Measurements from ENCODE around the gene SHC3.
"Not testable (repeated sequence)": the region's sequence is repeated elsewhere in the genome, so short reads cannot be mapped to it uniquely, and the experiment has no call there.

SHC3 gene, protein sequence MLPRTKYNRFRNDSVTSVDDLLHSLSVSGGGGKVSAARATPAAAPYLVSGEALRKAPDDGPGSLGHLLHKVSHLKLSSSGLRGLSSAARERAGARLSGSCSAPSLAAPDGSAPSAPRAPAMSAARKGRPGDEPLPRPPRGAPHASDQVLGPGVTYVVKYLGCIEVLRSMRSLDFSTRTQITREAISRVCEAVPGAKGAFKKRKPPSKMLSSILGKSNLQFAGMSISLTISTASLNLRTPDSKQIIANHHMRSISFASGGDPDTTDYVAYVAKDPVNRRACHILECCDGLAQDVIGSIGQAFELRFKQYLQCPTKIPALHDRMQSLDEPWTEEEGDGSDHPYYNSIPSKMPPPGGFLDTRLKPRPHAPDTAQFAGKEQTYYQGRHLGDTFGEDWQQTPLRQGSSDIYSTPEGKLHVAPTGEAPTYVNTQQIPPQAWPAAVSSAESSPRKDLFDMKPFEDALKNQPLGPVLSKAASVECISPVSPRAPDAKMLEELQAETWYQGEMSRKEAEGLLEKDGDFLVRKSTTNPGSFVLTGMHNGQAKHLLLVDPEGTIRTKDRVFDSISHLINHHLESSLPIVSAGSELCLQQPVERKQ

DNA sequence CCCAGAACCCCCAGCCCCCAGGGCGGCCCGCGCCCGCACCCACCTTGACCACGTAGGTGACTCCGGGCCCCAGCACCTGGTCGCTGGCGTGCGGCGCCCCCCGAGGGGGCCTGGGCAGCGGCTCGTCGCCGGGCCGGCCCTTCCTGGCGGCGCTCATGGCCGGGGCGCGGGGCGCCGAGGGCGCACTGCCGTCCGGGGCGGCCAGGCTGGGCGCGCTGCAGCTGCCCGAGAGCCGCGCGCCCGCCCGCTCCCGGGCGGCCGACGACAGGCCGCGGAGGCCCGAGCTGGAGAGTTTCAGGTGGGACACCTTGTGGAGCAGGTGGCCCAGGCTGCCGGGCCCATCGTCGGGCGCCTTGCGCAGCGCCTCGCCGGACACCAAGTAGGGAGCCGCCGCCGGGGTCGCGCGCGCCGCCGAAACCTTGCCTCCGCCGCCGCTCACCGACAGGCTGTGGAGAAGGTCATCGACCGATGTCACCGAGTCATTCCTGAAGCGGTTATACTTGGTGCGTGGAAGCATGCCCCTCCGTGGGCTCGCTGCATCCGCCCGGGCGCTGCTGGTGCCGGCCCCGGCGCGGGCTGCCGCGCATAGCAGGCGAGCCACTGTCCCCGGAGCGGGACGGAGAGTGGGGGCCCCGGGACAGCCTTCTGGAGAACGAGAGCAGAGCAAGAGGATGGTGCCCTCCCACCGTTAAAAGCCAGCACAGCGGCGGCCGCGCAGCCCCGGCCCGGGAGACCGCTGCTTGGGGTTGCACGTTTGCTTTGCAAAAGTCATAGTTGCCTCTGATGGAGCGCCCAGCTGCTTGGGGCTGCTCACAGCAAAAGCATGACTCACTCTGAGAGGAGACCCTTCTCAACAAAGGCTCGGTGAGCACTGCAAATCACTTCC is at the start of gene SHC3:
TSS of gene SHC3 (minus strand) at position 875 of the 886 bp plus-strand sequence. CDS start at position 517, 358 bp downstream.
- ATAC-seq (no peak), DNase-seq (peak; percentile 20)

DNA sequence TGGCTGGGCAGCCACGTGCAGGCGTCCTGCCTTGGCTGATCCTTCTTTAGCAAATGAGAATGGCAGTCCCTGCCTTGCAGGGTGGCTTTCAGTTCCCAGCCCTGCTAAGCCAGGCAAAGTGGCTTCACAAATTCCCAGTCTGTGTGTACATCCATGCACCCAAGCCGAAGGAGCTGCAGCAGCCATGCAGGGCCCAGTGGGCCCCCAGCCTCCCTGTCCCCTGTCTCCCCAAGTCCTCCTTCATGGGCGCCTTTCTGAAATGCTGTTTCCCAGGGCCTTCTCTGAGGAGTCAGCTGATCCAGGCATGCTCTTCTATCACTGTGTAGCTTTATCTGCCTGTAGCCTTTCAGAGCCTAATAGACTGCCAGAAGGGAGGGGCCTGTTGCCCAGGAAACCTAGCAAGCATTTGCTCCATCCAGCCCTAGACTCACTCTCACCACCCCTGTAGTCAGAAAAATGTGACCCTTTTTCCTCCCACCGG is 47.4 kb upstream of the SHC3 start:
- DNase-seq (no peak), ATAC-seq (no peak)

DNA sequence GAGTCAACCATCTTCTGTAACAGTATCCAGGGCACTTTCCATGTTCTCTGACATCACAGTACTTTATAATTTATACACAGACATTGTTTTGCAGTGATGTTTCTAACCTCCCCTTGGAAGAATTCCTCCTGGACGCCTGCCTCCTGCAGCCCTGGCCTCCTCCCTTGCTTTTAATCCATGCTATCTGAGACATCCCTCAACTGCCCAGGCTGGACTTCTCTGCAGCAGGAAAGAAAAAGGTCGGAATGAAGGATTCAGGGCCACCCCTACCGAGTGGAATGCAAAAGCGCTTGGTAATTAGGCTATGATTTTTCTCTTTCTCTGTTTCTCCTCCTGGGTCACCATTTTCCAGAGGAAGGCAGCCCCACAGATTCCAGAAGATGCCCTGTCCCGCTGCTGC is 47.0 kb upstream of the SHC3 start:
- DNase-seq: no peak
- no peak for ATAC-seq

DNA sequence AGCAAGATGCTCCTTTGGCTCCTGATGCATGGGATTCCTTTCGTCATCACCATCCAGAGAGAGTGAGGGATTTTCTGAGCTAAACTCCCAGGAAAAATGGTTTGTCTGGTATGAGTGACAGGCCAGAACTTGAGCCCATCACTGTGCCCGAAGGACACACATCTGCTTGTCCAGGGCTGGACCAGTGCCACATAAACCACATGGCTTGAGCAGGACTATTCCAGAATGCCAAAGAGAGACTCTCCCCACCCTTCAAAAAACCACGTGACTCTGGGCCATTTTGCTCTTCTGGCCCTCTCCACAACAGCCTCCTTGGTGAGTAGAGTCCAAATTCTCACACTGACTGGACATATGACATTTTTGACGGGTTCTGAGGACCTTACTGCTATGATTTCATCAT is 46.4 kb upstream of the SHC3 start:
- DNase-seq (no peak), ATAC-seq (no peak)

DNA sequence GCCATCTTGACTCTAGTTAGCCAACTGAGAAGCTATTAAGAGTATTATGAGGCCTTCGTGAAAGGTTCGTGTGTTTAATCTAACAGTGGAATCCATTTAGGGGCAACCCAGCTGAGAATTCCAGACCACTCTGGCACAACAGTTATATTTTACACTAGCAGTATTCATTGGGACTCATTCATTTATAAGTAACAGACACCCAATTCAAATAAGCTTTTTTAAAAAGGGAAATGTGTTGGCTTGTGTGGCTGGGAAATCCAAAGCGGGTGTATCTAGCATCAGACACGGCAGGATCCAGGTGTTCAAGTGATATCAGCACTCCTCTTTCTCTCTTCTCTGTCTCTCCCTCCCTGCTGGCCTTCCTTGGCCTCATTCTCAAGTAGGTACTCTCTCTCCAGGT is 46.0 kb upstream of the SHC3 start:
- DNase-seq (no peak), ATAC-seq (no peak)

DNA sequence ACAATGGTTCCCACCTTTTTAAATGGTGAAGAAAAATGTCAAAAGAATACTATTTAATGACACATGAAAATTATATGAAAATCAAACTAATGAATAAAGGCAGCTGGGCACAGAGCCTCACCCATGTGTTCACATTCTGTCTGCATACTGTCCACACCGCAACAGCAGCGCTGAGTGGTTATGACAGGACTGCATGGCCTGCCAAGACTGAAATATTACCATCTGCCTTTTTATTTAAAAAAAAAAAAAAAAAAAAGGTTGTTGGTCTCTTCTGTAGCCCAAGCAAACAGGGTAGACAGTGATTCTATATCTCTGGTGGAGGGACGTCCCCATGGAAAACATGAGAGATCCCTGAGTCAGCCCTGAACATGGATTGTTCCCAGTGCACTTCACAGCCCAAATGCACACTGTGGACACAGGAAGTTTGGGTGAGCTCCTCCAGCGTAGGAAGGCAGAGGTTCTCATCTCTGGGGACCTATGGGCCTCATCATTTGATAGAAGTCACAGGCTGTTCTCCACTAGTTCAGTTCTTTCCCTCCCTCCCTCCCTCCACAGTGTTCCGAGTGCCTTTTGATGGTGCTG is 44.9 kb upstream of the SHC3 start:
- no peak for ATAC-seq
- no peak for DNase-seq

DNA sequence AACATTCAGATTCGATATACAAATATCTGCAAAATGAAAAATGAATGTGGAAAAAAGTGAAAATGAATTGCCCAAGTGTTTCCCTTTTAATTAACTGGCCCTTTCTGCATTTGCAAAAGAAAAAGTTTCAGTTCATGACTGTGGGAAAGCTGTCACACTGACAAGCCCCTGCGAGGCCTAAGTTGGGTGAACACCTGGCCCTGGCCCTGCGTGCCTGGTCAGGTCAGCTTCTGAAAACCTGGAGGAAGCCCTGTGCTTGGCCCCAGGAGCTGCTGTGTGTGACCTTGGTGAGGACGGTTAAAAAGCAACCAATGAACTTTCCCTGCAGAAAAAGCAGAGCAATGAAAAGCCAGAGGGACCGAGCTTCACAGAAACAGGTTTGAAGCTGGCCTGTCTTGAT is 41.0 kb upstream of the SHC3 start:
- ATAC-seq: no peak

DNA sequence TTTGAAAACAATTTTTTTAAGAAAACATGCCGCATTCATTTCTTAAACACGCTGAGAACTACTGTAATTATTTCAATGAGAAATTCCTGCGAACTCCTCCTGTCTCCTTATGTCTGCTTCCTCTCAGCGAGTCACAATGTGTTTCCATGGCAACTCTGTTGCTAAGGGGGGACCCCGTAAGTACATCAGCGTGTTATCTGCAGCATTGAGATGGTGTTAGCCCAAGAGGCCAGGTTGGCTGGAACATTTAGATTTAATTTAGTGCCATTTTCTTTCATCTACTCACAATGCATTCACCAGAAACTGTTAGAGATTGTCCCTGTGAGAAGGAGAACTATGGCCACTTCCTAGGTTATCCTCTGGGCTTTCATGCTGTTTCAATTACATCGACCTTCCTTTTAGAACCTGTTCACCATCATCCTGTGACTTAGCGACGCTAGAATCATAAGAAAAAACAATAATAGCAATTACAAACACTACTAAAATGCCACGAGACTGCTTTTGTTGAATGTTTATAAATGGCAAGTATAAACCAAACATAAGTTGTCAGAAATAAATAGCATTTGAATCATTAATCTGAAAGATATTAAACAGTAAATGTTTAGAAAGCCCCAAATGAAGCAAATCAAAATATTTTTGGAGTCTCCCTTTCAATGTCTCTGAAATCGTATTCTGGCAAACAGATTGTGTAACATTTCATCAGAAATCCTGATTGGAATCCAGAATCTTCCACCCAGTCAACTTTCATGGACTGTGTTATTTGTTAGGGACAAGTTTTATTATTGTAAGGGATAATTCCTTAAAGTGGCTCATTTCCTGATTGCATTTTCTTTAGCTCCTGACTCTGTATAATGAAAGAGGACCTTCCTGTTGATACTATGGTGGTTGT is 39.7 kb upstream of the SHC3 start:
- DNase-seq (no peak), ATAC-seq (no peak)

More for the DNA sequence above, 41.0 kb upstream of the SHC3 start:
- DNase-seq: no peak

DNA sequence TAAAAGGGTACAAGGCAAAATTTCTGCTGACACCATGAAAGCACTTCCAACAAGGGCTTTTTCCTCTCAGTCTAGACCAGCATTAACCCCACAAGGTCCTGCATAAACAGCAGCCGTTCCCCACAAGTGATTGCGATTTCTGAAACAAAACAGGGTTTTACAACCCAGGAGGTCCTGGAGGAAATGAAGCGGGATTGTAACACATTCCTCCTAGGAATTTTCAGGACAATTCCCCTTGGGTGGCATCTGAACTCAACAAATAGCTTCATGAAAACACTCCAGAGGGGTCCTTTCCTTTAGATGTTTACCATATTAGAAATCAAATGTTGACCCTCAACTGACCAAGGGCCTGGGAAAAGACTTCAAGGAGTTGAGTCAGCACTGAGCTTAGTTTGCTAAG is 36.7 kb upstream of the SHC3 start:
- DNase-seq (no peak), ATAC-seq (no peak)

DNA sequence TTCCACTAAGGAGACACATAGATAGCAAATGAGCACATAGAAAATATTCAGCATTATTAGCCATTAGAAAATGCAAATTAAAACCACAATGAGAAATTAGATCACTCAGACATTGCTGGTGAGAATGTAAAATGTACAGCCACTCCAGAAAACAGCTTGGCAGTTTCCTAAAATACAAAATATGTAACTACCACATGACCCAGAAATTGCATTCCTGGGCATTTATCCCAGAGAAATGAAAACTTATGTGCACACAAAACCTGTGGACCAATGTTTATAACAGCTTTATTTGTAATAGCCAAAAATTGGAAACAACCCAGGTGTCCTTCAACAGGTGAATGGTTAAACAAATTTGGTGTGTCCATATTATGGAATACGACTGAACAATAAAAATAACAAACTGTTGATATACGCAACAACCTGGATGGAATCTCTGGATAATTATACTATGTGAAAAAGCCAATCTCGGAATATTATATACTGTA is 34.8 kb upstream of the SHC3 start:
- DNase-seq: no peak
- ATAC-seq: no peak

DNA sequence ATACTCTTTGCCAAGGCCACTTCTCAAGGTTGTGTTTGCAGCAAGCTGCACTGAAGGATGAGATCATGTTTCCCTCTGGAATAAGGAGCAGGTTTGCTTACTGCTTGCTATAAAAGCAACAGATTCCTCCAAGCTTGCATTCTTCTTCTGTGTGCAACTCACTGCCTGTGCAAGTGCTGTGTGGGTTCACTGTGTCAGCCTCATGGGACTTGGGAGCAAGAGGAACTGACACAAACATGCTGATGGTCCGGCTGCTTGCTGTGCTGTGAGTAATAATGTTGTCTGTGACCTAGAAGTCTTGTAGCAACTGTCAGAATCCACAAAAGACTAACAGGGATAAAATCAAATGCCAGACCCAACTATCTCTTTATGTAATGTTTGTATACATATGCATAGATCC is 33.6 kb upstream of the SHC3 start:
- no peak for ATAC-seq
- no peak for DNase-seq

DNA sequence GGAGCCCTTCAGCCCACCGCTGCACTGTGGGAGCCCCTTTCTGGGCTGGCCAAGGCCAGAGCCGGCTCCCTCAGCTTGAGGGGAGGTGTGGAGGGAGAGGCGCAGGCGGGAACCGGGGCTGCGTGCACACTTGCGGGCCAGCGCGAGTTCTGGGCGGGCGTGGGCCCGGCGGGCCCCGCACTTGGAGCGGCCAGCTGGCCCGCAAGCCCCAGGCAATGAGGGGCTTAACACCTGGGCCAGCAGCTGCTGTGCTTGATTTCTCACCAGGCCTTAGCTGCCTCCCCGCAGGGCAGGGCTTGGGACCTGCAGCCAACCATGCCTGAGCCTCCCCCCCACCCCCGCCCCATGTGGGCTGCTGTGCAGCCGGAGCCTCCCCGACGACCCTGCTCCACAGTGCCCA is 30.7 kb upstream of the SHC3 start:
- not testable (repeated sequence) for DNase-seq, ATAC-seq

DNA sequence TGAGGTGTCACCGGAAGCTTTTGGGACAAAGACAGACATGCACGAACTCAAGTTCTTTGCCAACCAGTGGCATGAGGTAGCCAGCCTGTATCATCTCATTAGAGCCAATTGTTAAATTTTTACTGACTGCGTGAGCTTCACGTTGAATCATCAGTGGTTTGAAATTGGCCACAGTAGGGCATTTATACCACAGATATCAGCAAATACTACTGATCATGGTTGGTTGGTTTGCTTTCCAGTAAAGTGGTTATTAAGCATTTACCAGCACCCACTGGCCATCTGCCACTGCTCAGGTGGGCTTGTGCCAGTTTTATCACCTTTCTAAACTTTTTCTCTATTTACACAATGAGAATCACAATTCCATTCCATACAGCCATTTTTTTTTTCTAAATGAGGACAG is 28.4 kb upstream of the SHC3 start:
- ATAC-seq: no peak
- DNase-seq: no peak

DNA sequence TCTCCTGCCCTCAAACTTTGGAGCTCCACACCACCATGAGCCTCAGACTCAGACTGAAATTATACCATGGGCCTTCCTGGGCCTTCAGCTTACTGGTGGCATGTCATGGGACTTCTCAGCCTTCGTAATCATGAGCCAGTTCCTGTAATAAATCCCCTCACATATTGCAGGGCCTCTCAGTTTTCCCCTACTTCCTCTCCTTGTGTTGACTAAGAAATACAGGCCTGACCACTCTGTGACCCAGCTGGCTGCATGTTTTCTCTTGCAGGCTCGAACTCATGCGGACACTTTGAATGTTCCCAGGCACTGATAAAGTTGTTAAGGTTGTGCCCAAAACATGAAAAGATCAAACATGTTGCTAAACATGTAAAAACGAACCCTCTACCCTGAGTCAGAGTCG is 26.2 kb upstream of the SHC3 start:
- no peak for ATAC-seq
- no peak for DNase-seq

DNA sequence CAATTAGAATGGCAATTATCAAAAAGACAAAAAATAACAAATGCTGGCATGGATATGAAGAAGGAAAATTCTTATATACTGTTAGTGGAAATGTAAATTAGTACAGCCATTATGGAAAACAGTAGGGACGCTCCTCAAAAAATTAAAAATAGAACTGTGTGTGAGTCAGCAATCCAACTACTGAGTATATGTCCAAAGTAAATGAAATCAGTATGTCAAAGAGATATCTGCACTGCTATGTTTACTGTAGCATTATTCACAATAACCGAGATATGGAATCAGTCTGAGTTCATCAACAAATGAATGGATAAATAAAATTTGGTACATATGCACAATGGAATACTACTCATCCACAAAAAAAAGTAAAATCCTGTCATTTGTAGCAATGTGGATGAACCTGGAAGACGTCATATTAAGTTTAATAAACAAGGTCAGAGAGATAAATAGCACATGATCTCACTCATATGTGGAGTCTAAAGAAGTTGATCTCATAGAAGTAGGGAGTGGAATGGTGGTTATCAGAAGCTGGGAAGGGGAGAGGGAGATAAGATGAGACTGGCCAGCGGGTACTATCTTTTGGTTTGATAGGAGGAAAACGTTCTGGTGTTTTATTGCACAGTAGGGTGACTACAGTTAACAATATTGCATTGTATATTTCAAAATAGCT is 16.6 kb upstream of the SHC3 start:
- ATAC-seq (no peak), DNase-seq (no peak)

DNA sequence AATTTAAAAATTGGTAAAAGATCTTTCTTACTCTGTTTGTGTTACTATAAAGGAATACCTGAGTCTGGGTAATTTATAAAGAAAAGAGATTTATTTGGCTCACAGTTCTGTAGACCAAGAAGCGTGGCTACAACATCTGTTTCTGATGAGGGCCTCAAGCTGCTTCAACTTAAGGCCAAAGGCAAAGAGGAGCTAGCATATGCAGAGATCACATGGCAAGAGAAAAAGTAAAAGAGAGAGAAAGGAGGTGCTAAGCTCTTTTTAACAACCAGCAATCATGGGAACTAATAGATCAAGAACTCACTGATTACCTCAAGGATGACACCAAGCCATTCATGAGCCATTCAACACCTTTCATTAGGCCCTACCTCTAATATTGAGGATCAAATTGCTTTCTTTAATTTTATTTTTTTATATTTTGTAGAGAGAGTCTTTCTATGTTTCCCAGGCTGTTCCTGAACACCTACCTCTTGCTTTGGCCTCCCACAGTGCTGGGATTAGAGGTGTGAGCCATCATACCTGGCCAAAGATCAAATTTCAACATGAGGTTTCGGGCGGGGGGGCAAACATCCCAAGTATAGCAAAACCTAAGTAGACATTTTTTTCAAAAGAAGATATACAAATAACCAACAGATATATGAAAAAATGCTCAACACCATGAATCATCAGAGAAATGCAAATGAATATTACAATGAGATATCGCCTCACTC is 16.0 kb upstream of the SHC3 start:
- ATAC-seq (no peak), DNase-seq (no peak)

DNA sequence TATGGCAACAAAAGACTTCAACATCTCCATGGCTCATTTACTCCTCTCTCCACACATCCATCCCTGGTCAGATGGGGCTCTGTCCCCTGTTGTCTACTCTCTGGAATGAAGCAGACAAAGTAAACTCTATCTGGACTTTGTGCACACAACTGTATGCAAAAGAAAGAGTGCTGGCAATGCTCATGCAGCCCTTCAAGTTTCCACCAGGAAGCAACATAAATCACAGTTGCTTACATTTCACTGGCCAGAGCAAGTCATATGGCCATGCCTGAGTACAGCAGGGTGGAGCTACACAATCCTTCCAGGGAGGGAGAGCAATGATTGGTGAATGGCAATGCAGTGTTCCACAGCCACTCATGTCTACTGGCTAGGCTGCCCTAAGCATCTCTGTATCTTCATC is 12.4 kb upstream of the SHC3 start:
- ATAC-seq: no peak

DNA sequence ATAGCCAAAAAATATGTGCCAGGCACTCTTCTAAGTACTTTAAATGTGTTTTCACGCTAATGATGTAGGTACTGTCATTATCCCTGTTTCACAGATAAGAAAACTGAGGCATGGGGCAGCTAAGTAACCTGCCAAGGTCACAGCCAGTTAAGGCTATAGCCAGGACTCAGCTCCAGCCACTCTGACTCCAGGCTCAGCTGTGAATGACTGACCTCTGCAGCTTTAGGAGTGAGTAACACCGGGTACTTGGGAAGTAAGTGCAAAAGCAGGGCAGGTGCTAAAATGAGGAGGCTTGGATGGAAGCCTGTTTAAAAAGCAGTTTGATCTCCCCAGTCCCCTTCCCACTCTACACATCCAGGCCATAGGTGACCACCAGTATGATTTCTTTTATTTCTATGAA is 10.6 kb upstream of the SHC3 start:
- ATAC-seq: no peak
- DNase-seq: no peak

More for the DNA sequence above, 12.4 kb upstream of the SHC3 start:
- no peak for DNase-seq

DNA sequence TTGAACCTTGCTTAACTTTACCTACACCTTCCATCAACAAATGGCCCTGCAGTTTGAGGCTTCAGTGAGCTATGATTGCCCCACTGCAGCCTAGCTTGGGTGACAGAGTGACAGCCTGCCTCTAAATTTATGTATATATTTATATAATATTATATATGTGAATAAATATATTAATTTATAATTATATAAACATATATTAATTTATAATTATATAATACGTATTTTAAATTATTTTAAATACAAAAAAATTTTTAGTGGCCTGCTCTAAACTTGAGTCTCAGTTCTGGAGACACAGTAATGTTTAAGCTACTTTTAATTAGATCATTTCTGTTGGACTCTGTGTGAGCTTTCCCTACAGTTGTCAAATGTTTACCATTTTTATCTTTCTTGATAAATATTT is 9.3 kb upstream of the SHC3 start:
- DNase-seq (no peak), ATAC-seq (no peak)

DNA sequence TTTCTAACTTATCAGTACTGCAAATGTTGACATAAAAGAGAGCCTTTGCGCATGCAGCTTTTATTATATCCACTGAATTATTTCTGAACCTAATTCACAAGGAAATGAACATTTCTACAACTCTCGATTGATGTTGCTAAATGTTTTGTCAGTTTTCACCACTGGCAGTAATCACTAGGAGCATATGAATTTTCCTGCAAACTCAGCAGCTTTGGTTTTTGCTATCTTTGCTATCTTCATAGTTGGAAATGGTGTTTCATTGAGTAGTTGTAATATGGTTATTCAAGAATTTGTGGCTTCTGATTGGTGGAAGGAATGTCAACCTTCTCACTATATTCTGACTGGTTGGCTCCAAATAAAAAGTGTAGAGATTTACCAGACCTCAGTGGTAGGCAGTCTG is 8.9 kb upstream of the SHC3 start:
- DNase-seq (no peak), ATAC-seq (no peak)

Data from stimulated activated naive CD8-positive, alpha-beta T cell treated with anti-CD3 and anti-CD28 coated beads, Interleukin-15, Interleukin-2, amounts not matched to agents 100 U/mL and 50 U/mL, for 24 hours (primary cell).